ENCODE measurements around the gene ZC3H4. TPM values are rescaled to one million over a fixed set of nuclear protein-coding genes. Genes with fewer than 3 reads are reported as not detected.

Gene ZC3H4
- total RNA-seq (2021): 41.6 and 51.9 TPM in 2 replicates
- percentile 86 among the genes with signal in this experiment for Bru-seq, nascent RNA
- percentile 83 among the genes with signal in this experiment for BruChase-seq, experiment 1, labeled RNA remaining after a 2-hour chase
- BruChase-seq, experiment 2, labeled RNA remaining after a 6-hour chase: percentile 88 among the genes with signal in this experiment
- long read RNA-seq, partial matches to known transcripts: 2 of 19 reads
- long read RNA-seq, other reads (novel, unspliced or antisense): 17 of 19 reads

DNA sequence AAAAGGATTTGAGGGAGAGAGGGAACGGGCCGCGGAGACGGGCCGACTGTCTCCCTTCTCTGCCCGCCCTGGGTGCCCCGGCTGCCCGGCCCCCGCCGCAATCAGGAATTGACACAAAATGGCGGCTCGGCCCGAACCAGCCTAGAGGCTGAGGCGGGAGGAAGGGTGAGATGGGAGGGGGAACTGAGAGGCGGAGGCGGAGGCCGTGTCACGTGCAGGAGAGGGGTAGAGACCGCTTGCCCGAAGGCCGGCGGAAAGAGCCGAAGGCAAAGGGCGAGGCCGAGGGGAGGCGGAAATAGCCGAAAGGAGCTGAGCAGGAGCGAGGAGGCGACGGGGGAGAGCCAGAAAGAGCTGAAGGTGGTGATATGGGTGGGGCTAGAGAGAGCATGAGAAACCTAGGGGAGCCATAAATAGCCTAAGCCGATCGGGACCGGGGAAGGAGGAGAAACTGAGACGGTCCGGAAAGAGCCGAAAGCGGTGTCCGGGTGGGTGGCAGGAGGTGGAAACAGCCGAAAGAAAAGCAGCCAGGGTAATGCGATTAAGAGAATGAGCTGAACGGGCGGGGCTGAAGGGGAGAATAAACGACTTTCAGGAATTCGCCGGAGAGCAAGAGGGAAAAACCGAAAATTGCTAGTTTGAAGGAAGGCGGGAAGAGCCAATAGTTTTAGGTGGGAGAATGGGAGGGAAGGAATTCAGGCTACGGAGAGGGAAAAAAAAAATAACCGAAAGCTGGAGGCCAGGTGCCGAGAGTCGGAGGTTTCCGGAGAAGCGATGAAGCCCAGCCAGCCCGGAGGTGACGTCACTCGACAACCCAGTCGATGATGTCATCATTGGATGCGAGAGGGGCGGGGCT lies at the start of gene ZC3H4:
Gene ZC3H4 (minus strand): TSS at position 780 of the 853 bp plus-strand sequence. CDS start 1,192 bp downstream, outside the sequence.
- CTCF ChIA-PET: interaction anchor here (1.3 to 1.4 kb wide), 3 partner anchors 18 to 131 kb away, joined by 3 to 7 read pairs (median 3); partner anchors contain the start of gene SAE1
- H3K4me1 ChIP-seq (replicated peaks; ENCODE audit: insufficient read depth): peaks cover 31% of the 10 kb centered on the region
- H3K4me3 ChIP-seq: peak within 1 kb of the TSS; percentile 71
- DNase-seq: peak; percentile 98 to 100
- BruUV-seq (replicated peaks): no TSS peak
- H3K79me2 ChIP-seq (ENCODE audit: low read depth): peaks cover 44% of the 10 kb centered on the region
- intact Hi-C loops (cut with micrococcal nuclease; ENCODE audit: unreplicated experiment): loop anchor here (1.0 kb wide), 2 partner anchors 9 to 17 kb away; no protein-coding TSS in a partner anchor
- H3K4me2 ChIP-seq: peak within 1 kb of the TSS; percentile 86
- peak within 1 kb of the TSS; percentile 74 for H2AFZ ChIP-seq
- no peaks in the 10 kb centered on the region for H3K9me2 ChIP-seq (ENCODE audit: insufficient read depth)
- no peaks in the 10 kb centered on the region for H3K27me3 ChIP-seq (ENCODE audit: insufficient read depth, low read depth)
- POLR2A ChIA-PET (ENCODE audit: unreplicated experiment): interaction anchor here (0.5 to 1.0 kb wide), 23 partner anchors 9 to 1455 kb away, joined by 3 to 33 read pairs (median 5); no protein-coding TSS in a partner anchor
- no peak for TF ChIP-seq EZH2 (IDR thresholded peaks at IDR 0.05; ENCODE audit: low read depth)
- TF ChIP-seq, protein P1, sequence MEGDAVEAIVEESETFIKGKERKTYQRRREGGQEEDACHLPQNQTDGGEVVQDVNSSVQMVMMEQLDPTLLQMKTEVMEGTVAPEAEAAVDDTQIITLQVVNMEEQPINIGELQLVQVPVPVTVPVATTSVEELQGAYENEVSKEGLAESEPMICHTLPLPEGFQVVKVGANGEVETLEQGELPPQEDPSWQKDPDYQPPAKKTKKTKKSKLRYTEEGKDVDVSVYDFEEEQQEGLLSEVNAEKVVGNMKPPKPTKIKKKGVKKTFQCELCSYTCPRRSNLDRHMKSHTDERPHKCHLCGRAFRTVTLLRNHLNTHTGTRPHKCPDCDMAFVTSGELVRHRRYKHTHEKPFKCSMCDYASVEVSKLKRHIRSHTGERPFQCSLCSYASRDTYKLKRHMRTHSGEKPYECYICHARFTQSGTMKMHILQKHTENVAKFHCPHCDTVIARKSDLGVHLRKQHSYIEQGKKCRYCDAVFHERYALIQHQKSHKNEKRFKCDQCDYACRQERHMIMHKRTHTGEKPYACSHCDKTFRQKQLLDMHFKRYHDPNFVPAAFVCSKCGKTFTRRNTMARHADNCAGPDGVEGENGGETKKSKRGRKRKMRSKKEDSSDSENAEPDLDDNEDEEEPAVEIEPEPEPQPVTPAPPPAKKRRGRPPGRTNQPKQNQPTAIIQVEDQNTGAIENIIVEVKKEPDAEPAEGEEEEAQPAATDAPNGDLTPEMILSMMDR (conservative IDR thresholded peaks at IDR 0.05): 0 out of 2 replicates have a peak, but pooled peaks have one; percentile 25
- no peaks in the 10 kb centered on the region for H4K20me1 ChIP-seq (ENCODE audit: insufficient read depth)
- peaks cover 15% of the 10 kb centered on the region for H3K36me3 ChIP-seq (ENCODE audit: low read depth)
- peak within 1 kb of the TSS; percentile 98 for H3K27ac ChIP-seq
- no peaks in the 10 kb centered on the region for H3K9me3 ChIP-seq (ENCODE audit: insufficient read depth, low read depth)
- peaks cover 39% of the 10 kb centered on the region for H3F3A ChIP-seq (ENCODE audit: insufficient read depth, low read depth)

DNA sequence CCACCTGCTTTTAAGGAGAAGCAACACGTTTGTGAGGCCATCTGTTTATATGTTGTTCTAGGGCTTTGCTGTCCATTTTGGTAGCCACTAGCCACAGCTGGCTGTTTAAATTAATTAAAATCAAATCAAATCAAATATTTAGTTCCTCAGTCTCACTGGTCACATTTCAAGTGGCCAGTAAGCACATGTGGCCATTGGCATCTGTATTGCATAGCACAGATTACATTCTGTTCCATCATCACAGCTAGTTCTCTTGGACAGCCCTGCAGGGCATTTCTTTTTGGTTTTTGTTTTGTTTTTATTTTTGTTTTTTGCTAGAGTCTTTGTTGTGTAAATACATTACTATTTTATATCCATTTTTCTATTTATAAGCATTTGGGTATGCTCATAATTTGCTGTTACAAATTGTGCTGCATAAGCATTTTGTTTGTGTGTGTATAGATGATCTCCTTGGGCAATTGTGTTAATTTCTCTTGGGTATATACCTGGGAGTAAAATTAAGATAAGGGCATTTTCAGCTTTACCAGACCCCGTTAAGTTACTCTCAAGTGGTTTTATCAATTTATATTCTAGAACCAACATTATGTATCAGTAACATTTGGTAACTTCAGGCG lies 48.4 kb upstream of the ZC3H4 start:
- intact Hi-C loops (cut with micrococcal nuclease; ENCODE audit: unreplicated experiment): no loop called here
- no TSS peak for BruUV-seq (replicated peaks)
- 0 out of 2 replicates have a peak, but pooled peaks cover 6% of the 10 kb centered on the region for H4K20me1 ChIP-seq (ENCODE audit: insufficient read depth)

More for the DNA sequence above, 48.4 kb upstream of the ZC3H4 start:
- Histone ChIP-seq H3F3A (ENCODE audit: insufficient read depth, low read depth) (peaks cover 33% of the 10 kb centered on the region), H3K27ac (no peak overlapping the region), H3K9me2 (ENCODE audit: insufficient read depth) (no peaks in the 10 kb centered on the region), H3K9me3 (ENCODE audit: insufficient read depth, low read depth) (no peaks in the 10 kb centered on the region), H3K27me3 (ENCODE audit: insufficient read depth, low read depth) (no peaks in the 10 kb centered on the region), H3K79me2 (ENCODE audit: low read depth) (peaks cover 26% of the 10 kb centered on the region), H3K4me1 (replicated peaks; ENCODE audit: insufficient read depth) (peaks cover 25% of the 10 kb centered on the region), H2AFZ (no peak overlapping the region), H3K36me3 (ENCODE audit: low read depth) (peaks cover 24% of the 10 kb centered on the region; the same call in 1 of the 2 replicates), H3K4me3 (no peak overlapping the region), H3K4me2 (no peak overlapping the region)
- ChIA-PET CTCF (no interaction called here), POLR2A (ENCODE audit: unreplicated experiment) (no interaction called here)
- no peak for TF ChIP-seq EZH2 (IDR thresholded peaks at IDR 0.05; ENCODE audit: low read depth)
- TF ChIP-seq, protein P1 (conservative IDR thresholded peaks at IDR 0.05): no peak
- no peak for DNase-seq

All from PC-9 (cell line).